Lower leg skin (tissue), 3 donors: ENCODE measurements around the gene CYBC1.

Experiments used
- POLR2A ChIP-seq, 2 donors: fragments of 450-650 bp; IDR thresholded peaks; one replicate each; pipeline ENCODE4 v1.6.1; 2016 to 2017; ENCODE audit warnings: antibody characterized with exemption in 2 of 2, mild to moderate bottlenecking in 1 of 2, moderate library complexity in 1 of 2
- TF ChIP-seq, protein P1 (sequence below), 3 donors: fragments of 450-650 bp; IDR thresholded peaks; one replicate each; pipeline ENCODE4 v1.5.1; 2016; ENCODE audit warnings: antibody characterized with exemption in 3 of 3, mild to moderate bottlenecking in 3 of 3, moderate library complexity in 2 of 3

DNA sequence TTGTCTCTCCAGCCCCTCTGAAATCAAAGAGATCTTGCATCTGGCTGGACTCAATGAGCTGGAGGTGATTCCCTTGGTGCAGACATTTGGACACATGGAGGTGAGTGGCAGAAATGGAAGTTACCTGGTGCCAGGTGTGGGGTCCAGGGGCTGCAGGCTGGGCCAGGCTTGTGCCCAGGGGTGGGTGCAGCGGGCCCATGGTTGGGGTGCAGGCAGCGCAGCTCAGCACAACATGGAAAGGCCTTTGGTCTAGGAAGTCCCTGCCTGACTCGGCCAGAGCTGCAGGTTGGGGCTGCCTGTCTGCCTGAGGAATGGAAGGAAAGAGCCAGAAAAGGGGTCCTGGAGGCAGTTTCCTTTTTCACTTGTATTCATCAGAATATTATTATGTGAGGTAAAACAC lies 22.0 kb downstream of the CYBC1 start:
- TF ChIP-seq, protein P1, sequence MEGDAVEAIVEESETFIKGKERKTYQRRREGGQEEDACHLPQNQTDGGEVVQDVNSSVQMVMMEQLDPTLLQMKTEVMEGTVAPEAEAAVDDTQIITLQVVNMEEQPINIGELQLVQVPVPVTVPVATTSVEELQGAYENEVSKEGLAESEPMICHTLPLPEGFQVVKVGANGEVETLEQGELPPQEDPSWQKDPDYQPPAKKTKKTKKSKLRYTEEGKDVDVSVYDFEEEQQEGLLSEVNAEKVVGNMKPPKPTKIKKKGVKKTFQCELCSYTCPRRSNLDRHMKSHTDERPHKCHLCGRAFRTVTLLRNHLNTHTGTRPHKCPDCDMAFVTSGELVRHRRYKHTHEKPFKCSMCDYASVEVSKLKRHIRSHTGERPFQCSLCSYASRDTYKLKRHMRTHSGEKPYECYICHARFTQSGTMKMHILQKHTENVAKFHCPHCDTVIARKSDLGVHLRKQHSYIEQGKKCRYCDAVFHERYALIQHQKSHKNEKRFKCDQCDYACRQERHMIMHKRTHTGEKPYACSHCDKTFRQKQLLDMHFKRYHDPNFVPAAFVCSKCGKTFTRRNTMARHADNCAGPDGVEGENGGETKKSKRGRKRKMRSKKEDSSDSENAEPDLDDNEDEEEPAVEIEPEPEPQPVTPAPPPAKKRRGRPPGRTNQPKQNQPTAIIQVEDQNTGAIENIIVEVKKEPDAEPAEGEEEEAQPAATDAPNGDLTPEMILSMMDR (IDR thresholded peaks at IDR 0.05): no peak
- no peak for TF ChIP-seq POLR2A (IDR thresholded peaks at IDR 0.05)
